GM21526 (cell line): ENCODE results near the gene P2RY10.
"Not testable (repeated sequence)": the region's sequence is repeated elsewhere in the genome, so short reads cannot be mapped to it uniquely, and the experiment has no call there.

ENCODE experiments used
- ATAC-seq: cut with Tn5 transposase; IDR thresholded peaks from one replicate; pipeline ENCODE4 v1.9.1; 2021; ENCODE audit warnings: moderate library complexity; ENCODE audit not compliant: unreplicated experiment, low FRiP score

Gene P2RY10

DNA sequence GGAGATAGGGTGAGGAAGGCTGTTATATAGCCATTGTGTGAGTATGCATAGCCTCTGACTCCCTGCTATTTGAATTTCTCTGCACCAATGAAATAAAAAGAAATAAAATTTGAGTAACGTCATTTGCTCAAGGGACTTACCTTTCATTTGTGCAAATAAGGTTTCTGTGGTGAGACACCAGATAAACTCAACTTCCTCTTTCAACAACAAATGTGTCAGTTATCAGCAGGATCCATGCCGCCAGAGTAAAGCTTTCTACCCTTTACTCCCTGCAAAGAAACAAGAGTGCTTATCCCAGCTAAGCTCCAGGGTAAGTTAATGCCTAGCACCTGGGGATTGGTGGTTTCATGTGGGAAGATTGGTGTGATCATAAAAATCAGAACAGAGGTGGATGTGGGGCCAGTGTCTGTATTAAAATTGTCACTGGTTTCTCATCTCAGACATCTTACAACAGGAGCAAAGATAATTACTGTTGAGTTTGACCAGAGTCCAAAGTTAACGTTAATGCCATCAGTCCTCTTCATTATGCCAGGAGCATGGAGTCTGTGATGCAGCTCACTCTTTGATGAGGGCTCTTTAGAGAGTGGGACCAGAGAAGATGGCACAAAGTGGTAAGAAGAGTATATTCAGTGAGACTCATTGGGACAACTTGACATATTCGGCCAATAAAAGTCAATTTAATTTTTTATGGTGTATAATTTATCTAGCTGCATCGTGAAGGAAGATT lies at the start of gene P2RY10:
TSS of gene P2RY10 (plus strand) at position 206 of the 727 bp plus-strand sequence. CDS start 15,130 bp downstream, outside the sequence.
- peak; percentile 80 for ATAC-seq

GRCh38 chrX:78922754-78923153 lies 22.4 kb upstream of the P2RY10 start:
- ATAC-seq, result peak; percentile 11

DNA sequence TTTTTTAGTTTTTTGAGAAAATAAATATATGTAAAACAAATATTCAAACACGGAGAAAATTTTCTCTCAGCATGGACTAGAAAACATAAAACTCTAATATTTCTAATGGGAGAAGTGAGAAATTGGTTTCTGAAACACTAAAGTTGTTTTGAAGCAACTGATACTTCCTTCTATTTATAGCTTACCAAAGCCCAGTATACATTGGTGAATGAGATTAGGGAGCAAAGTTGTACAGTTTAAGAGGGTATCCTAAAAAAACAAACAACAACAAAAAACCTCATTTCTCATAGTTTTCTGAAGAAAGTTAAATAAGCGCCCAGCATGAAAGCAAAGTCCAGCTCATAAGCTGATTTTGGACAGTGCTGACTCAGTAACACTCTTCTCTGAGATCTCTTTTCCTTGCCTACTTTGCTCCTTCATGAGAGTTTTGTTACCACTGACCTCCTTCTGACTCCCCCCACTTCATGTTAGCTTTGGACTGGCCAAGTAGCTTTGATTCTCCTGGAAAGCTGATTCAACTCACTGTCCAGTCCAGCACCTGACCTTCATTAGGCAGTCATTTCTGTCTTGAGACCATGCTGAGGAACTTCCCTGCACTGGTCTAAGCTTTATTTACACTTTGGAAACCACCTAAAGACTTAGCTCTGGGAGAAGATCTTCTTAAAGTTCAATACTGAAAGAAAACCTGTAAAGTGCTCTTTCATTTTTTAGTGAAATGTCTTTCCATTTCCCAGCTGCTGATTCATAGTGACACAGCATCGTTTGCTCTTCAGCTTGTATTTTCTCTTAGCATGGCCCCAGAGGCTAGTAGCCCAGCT lies 21.8 kb upstream of the P2RY10 start:
- ATAC-seq, result peak; percentile 91

DNA sequence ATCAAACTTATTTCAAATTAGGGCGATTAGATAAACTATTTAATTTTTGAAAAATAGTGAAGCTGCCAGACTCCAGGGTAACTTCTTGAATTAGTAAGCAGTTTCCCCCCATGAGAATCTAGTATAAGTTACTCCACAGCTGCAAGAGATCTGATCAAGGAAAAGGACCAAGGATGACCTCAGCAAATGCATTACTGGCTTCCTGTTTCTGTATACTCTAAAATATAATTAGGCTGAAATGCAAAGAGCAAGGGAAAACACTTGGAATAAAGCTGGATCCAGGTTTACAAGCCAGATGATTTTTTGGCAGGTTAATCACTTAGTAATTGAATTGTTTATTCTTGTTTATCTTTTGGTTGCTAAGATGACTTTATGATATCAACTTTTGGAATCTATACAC lies 13.4 kb upstream of the P2RY10 start:
- no peak for ATAC-seq

- no peak for ATAC-seq
Measured at GRCh38 chrX:78934866-78935265, 10.3 kb upstream of the P2RY10 start.

DNA sequence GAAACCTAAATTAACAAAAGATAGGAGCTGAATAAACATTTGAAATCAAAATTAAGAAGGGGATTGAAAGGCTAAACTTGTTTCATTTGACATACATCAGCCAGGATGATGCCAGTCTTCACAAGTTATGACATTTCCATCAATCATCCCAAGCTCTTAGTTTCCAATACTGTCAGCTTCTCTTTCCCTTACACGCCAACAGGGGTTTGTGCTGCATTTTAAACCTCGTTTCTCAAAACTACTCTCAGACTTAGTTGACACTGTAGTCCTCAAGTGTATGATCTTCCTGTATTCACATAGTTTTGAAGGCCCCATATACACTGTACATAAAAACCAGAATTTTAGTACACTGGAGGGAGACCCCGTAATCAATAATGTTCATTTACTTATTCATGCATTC lies 840 bp upstream of the P2RY10 start:
- no peak for ATAC-seq

- no peak for ATAC-seq
Measured at GRCh38 chrX:78946178-78946931, 1.2 kb downstream of the P2RY10 start.

DNA sequence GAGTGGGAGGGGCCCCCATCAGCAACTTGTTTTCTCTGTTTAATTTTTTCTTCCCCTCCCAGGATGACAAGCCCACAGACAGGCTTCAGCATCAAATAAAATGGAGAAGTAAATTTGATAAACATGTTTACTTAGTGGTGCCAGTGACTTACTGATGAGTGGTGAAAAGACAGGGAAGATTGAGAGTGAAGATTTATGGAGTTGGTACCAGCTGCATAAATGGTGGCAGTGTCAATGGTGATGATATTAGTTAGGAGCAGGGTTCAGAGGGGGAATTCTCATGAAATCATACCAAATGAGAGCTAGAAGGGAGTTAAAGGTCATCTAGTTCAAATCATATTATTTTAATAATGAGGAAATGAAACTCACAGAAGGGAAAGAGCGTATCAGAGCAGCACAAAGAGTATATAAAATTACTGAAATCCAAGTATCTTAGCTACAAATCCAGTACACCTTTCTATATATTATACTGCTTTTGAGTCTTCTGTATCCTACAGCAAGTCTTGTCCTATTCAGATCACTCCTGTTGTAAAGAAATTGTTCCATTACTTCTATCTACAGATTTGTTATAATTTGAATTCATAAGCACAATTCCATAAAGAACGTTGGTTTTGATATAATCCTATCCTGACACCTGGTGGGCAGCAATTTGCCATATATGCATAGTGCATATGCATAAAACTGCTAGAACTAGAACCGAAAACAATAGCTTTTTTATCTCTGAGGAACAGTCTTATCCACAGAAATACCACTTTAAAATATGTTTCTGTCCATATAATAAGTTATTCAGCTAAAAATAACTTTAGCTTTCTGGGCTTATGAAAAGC lies 5.0 kb downstream of the P2RY10 start:
- ATAC-seq, result no peak

DNA sequence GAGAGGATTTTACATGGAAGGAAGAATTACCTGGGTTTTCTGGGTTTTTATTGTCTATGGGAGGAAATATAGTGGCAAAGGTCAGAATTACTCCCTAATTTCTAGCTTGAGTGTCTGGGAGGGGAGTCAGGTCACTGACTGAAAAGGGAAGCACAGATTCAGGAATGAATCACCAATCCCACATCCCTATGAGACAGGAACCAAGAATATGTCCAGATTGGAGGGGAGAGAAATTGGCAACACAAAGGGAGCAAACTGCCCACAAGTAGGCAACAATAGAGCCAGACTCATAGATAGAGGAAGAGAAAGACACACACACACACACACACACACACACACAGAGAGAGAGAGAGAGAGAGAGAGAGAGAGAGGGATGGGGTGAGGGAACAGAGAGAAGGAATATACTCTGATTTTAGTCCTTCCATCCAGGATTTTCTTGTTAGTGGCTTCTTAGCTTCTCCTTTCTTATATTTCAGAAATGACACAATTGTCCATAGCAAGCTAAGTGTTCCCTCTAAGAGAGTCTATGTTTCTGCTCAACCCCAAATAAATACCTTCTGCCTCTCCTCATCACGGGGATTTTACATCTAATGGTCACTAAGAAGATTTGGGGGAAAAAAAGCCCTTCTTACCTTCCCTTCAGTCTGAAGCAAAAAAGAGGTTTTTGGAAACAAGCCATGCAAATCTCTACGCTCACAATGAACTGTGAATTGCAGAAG lies 12.0 kb downstream of the P2RY10 start:
- ATAC-seq, result peak; percentile 5

DNA sequence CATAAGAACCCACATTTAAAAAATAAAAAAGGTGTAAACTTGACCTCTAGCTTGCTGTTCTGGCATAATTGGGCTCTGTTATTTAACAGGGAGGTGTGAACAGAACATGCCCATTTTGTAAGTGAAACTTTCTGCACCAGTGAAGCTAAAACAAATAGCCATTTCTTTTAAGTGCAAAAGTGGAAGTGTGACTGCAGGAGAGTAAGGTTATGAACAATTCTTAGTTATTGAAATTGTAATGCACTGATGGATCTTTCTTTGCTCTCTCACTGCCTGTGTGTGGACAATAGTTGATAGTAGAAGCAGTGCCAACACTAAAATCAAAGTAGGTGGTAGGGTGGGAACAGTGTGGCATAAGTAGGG lies 12.6 kb downstream of the P2RY10 start:
- peak; percentile 86 for ATAC-seq

DNA sequence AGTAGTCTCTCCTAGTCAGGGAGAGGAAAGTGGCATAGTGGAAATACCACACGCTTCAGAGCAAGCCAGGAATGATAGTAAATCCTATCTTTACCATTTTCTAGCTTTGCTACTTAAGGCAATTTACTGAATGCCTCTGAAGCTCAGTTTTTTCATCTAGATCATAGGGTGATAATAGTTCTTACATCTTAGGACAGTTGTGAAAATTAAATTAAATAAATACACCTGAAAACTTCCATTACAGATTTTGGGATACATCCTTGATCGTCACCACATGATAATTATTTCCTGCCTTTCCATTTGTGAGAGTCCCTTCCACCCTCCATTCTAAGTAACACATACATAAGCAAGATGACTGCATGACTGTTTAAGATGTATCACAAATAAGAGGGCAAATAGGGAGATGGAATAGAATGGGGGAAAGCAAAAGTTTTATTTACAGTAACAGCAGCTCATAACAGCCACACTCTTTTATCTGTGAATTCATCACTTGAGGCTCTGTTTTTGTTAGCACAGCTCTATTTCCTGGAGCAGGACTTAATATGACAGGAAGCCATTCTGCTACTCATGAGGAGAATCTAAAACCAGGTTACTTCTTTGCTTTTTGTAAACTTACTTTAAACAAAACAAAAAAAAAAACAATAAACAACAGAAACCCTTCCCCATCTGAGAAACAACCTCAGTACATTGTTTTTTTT lies 13.4 kb downstream of the P2RY10 start:
- no peak for ATAC-seq

DNA sequence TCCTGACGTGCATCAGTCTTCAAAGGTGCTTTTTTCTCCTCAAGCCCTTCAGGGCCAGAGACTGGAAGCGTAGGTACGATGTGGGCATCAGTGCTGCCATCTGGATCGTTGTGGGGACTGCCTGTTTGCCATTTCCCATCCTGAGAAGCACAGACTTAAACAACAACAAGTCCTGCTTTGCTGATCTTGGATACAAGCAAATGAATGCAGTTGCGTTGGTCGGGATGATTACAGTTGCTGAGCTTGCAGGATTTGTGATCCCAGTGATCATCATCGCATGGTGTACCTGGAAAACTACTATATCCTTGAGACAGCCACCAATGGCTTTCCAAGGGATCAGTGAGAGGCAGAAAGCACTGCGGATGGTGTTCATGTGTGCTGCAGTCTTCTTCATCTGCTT lies 15.7 kb downstream of the P2RY10 start:
- ATAC-seq, result no peak

- no peak for ATAC-seq
Measured at GRCh38 chrX:78964598-78964997, 19.4 kb downstream of the P2RY10 start.

- peak; percentile 100 for ATAC-seq
Measured at GRCh38 chrX:78979789-78980464, 34.7 kb downstream of the P2RY10 start.

DNA sequence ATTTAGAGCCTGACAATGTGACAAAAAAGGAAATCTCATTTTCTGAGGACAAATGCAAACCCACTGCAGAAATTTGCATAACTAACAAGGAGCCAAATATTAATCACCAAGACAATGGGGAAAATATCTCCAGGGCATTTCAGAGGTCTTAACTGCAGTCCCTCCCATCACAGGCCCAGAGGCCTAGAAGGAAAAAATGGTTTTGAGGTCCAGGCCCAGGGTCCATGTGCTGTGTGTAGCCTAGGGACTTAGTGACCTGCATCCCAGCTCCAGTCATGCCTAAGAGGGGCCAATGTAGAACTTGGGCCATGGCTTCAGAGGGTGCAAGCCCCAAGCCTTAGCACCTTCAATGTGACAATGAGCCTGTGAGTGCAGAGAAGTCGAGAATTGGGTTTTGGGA lies 44.2 kb downstream of the P2RY10 start:
- ATAC-seq, result no peak

DNA sequence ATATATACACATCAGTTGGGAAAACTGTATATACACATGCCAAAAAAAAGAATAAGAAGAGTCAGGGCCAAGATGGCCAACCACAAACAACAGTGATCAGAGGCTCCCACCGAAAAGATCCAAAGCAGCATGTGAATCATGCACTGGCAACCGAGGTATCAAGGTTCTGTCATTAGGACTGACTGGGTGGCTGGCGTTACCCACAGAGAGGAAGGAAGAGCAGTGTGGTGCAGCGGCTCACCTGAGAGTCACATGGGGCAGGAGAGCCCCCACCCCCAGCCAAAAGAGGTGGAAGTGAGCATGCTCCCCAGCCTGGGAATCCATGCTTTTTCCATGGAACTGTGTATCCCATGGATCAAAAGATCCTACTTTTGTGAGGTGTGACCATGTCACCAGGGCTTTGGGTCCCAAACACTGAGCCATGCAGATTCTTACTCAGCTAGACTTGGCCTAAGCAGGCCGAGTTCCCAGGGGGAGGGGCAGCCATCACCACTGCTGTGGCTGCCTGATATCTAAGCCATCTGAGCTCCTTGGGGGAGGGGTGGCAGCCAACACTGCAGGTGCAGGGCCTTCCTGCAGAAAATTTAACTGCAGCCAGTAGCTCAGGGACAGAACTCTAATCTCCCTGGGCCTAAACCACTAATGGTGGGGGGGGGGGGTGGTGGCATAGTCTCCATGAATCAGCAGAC lies 52.8 kb downstream of the P2RY10 start:
- no peak for ATAC-seq

DNA sequence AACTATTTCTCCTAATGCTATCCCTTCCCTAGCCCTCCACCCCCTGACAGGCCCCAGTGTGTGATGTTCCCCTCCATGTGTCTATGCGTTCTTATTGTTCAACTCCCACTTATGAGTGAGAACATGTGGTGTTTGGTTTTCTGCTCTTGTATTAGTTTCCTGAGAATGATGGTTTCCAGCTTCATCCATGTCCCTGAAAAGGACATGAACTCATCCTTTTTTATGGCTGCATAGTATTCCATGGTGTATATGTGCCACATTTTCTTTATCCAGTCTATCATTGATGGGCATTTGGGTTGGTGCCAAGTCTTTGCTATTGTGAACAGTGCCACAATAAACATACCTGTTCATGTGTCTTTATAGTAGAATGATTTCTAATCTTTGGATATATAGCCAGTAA lies 62.3 kb downstream of the P2RY10 start:
- not testable (repeated sequence) for ATAC-seq
